DMS 273 treated with DMSO at 0.1 percent for 48 hours (cell line): ENCODE data around the gene PFDN4.
"Not testable (repeated sequence)": the region's sequence is repeated elsewhere in the genome, so short reads cannot be mapped to it uniquely, and the experiment has no call there.

Experiments
- DNase-seq: peaks from one replicate; lab custom pipeline; 2025; lab: John Stamatoyannopoulos, UW

The PFDN4 gene

DNA sequence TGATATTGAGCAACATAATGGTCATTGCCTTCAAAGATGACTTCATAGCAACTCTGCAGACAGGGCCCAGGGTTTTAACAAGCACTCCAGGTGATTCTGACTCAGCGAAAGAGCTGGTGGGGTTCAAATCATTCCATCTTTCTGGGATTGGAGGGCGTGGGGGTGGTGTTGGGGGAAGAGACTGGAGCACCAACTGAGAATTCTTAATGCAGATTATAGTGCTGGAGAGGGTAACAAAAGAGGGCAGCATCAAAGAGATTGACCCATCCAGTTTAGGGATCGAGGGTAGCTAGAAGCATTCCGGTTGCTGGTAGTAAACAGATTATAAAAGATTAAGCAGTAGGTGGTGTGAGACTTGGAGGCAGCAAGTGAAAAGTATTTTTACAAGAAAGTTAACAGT, 15.9 kb downstream of the PFDN4 start:
- DNase-seq: no peak

DNA sequence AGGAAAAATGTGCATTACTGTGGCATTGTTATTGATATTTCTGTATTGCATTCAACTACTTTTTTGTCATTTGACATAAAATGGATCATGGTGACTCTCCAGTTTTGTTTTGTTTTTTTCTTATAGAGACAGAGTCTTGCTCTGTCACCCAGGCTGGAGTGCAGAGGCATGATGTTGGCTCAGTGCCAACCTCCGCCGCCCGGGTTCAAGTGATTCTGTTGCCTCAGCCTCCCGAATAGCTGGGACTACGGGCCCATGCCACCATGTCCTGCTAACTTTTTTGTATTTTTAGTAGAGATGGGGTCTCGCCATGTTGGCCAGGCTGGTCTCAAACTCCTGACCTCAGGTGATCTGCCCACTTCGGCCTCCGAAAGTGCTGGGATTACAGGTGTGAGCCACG, 16.8 kb downstream of the PFDN4 start:
- not testable (repeated sequence) for DNase-seq

DNA sequence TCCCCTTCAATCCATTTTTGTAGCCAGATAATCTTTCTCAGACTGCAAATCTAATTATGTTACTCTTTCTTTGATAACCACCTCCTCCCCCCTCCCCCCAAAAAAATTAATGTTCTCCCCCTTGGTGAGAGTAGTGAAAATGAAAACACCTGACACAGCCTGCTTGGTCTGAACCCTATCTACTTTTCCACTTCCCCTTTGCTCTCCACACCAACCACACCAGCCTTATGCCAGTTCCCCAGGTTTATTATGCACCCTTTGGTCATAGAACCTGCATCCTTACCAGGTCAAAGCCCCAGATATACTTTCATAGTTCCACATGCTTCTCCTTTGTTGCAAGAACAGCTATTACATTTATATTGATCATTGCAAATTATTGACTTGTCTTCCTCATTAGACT, 19.4 kb downstream of the PFDN4 start:
- DNase-seq: no peak

DNA sequence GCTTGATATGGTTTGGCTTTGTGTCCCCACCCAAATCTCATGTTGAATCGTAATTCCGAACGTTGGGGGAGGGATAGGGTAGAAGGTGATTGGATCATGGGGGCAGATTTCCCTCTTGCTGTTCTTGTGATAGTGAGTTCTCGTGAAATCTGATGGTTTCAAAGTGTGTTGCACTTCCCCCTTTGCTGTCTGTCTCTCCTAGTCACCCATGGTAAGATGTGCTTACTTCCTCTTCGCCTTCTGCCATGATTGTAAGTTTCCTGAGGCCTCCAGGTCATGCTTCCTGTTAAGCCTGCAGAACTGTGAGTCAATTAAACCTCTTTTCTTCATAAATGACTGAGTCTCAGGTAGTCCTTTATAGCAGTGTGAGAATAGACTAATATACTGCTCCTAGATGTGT, 19.9 kb downstream of the PFDN4 start:
- DNase-seq: no peak

DNA sequence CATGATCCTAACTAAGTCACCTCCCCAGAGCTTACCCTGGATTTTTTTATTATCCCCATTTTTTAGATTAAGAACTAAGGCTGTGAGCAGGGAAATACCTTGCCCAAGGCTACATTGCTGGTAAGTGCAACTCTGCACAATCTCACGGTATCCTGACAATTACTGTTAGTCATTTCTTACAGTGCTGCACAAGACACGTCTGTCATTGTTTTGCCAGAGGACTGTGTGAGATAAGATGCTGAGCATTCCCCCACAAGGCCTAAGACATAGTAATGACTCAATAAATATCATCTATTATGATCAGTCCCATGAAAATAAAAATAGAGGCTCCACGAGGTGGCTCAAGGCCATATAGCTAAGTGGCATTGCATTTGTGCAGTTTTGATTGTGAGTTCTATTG, 21.0 kb downstream of the PFDN4 start:
- no peak for DNase-seq

DNA sequence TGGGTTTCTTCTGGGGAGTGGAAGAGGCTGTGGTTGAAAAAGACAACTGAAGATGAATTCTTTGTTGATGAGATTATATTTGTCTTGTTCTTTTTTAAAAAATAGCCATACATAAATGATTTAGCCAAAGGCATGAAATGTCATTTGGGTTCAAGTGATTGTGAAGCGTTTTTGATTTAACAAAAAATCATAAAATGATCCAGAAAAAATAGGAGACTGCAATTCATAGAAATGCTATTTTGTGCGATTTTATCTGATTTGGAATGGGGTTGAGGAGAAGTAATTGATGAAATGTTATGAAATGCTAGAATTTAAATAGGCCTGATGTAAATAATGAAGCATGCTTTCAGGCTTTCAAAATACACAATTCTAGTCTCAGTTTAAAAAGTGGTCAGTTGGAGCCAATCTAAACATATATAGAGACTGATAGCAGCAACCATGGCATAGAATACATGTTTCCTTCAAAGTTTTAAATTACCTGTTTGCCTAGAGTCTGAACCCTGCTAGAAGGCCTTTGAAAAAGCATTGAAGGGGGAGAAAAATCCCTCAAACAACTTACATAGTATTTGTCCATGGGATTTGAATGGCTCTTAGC, 21.8 kb downstream of the PFDN4 start:
- no peak for DNase-seq

DNA sequence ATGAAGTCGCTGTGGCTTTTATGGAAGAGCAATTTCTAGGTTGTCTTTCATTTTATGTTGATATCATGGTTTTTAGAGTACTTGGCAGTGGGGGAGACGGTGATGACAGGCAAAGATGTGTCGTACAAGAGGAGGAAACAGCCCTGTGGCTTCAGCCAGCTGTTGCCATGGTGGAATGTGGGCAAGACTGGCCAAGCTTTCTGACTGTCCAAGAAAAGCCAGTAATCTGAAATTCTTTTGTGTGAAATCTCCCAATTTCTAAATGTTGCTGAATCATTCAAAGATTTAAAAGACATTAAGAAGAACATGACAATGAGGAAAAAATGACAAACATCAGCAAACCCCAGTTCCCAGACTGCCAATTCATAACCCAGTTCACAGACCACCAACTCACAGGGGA, 23.1 kb downstream of the PFDN4 start:
- no peak for DNase-seq

DNA sequence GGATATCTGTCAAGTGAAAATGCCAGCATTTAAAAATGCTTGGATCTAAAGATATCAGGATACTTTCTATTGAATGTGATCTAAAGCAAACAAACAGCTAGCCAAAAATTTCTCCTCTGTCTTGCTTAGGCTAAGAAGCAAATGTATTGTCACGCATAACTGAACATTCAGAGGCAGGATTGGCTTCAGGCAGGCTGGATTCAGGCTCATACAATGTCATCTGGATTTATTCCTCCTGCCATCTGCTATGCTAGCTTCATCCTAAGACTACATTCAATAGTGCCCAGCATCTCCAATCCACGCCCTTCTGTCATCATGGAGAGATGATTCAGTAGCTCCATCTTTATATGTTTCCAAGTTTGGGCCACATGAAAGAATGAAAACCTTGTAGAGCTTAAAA, 27.1 kb downstream of the PFDN4 start:
- no peak for DNase-seq

DNA sequence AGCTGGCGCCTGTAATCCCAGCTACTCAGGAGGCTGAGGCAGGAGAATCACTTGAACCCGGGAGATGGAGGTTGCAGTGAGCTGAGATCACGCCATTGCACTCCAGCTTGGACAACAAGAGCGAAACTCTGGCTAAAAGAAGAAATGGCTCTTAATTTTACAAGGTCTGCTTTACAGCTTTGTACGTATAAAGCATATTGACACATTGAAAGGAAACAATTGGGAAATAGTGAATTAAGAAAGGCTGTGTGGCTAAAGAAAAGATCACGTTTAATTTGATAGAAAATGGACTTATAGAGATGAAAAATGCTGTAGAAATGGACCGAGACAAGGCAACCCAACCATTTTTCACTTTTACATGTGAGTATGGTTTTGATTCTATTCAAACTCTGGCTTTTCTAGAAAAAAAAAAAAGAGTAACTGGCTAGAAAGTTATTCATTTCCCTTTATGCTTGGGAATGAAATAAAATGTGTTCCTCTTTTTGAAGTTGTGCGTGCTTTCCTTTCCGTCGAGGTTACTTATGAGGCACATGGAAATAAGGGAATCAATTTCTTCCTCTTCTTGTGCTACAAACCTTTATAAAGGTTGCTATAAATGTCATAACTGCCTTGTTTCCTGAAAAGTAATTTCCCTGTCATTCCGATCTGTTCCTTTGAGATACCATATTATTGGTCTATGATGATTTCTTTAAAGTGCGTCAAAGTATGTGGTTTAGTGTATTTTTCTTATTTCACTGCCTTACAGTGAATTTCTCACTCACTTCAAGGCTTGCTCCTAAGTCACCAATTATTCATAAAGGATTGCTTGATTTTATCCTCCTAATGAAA, 29.4 kb downstream of the PFDN4 start:
- no peak for DNase-seq

DNA sequence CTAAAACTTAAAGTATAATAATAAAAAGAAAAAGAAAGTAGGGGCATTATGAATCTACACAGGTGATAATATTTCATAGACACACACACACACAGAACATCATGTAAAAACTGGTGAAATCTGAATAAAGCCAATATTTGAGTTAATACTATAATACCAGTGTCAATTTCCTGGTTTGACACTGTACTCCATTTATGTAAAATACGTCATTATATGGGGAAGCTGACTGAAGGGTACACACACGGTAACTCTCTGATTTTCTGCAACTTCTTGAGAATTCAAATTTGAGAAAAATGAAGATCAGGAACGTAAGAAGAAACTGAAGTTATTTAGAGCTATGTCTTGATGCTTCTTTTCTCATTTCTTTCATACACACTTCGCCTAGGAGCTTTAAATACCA, 36.2 kb downstream of the PFDN4 start:
- DNase-seq: no peak

DNA sequence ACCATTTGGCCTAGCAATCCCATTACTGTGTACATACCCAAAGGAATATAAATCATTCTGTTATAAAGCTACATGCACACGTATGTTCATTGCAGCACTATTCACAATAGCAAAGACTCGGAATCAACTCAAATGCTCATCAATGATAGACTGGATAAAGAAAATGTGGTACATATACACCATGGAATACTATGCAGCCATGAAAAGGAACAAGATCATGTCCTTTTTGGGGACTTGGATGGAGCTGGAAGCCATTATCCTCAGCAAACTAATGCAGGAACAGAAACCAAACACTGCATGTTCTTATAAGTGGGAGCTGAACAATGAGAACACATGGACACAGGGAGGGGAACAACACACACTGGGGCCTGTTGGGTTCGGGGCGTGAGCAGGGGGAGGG, 40.8 kb downstream of the PFDN4 start:
- not testable (repeated sequence) for DNase-seq

DNA sequence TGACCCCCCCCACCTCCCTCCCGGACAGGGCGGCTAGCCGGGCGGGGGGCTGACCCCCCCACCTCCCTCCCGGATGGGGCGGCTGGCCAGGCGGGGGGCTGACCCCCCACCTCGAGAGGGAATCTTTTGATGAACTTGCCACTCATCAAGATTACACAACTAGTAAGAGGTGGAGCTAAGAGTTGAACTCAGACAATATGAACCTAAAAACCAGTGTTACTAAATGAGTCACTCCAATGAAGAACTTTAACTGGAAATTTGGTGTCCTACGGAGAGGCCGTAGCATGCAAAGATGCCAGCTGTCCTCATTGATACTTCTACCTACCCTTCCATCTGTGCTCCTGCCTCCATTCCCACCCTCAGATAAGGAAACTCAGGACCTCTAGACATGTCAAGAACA, 42.8 kb downstream of the PFDN4 start:
- no peak for DNase-seq

DNA sequence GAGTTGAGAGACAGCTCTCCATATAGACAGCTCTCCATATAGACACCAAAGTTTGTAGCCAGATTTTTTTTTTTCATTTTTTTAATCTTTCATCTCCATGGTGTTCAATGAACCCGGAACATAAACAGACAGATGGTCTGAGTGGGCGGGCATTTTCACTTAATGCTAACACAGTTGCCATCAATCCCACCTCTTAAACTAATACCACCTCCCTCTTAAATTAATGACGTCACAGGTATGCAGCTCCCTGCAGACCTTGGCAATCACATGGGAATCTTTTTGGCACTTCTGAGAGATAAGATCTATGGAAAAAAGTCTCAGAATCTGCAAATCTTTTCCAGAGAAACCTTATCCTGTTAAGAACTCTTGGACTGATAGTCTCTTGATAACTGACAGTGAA, 43.2 kb downstream of the PFDN4 start:
- DNase-seq: peak; percentile 65

DNA sequence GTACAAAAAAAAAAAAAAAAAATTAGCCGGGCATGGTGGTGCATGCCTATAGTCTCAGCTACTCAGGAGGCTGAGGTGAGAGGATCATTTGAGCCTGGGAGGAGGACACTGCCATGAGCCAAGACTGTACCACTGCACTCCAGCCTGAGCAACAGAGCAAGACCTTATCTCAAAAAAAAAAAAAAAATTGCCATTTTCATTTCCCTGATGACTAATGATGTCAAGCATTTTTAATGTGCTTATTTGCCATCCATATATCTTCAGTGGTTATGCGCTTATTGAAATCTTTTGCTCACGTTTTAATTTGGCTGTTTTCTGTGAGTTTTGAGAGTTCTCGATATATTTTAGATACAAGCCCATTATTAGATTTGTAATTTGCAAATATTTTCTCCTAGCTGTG, 46.7 kb downstream of the PFDN4 start:
- no peak for DNase-seq

DNA sequence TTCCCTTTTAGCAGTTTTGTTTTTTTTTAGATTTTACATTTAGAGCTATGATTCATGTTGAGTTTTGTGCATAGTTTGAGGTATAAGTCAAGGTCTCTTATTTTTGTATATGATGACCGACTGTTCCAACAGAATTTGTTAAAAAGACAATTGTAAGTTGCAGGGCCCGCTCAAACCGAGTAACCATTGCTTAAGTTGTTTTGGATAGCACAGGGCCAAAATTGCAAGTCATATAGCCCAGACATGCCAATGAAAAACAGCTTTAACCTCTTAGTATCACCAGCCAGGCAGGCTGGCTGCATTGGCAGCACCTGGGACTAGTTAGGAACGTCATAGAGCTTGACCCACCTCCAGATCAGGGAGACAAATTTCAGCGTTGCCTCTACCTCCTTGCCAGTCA, 47.3 kb downstream of the PFDN4 start:
- DNase-seq: no peak

DNA sequence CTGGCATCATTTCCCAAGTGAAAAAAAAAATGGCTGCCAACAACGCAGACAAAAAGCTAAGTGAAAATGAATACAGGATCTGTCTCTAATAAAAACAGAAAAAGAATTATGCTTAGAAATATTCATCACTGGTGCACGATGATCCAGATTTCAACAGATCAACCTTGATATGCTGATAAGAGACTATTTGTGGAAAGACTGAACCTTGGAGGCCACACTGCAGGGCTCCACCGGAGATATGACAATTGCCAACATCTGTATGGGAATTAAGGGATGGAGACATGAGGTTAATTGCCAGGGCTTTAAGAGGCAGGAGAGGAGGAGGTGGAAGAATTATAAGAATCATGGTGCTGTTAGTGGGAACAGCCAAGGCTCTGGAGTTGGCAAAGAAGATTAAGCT, 48.3 kb downstream of the PFDN4 start:
- DNase-seq: no peak

DNA sequence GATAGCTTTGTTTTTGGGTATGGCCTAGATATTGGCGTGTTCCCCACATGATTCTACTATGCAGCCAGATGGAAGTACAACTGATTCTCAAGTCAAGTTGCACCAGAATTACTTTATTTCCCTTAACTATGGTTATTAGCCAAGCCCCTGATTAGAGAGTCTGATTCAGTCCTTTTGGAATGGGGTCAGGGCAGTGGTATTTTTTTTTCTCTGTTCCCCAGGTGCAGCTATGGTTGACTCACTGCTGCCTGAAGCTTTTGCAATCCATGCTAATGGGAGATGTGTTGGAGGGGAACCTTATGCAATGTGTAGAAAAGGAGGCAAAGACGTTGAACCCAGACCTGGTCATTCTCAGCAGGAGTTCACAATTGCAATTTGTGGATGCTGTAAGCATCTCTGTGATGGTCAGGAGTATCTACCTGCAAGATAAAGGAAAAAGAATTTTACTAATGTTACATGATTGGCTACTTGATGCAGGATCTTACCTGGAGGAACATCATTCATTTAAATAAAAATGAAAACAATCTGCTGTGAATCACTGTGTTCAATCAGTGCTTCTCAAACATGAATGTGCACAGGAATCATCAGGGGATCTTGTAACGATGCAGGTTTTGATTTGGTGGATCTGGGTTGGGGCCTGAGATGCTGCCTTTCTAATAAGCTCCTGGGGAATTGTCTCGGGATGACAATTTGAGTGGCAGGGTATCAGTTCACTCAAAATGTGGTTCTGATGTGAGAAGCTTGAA, 49.4 kb downstream of the PFDN4 start:
- DNase-seq: no peak

DNA sequence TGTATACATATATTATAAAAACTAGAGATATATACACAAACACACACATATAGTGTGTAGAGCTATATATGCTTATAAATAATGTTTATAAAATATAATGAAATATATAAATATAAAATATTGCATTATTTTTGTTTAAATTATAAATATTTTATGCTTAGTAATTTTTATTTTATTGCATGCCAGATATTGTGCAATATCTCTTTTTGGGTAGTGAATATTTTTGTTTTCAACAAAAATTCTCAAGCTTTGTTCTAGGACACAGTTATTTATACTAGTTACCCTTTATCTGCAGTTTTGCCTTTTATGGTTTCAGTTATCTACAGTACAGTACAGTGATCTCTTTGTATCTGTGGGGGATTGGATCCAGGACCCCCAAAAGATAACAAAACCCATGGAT, 52.2 kb downstream of the PFDN4 start:
- no peak for DNase-seq

DNA sequence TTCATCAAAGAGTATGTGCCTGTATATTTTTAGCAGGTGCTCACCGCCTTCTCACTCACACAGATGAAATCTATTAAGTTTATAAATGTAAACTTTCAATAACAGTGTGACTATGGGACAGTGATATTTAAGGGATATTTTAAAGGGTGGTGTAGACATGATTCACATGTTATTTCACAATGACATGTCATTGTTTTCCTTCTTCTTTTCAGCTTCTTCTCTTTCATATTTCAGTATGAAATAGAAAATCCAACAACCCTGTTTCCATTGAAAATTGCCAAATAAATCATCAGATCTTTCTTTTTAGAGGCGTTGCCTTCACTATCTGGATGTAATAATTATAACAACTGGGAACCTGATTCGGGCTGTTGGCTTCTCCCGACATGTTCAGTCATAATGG, 54.8 kb downstream of the PFDN4 start:
- no peak for DNase-seq

DNA sequence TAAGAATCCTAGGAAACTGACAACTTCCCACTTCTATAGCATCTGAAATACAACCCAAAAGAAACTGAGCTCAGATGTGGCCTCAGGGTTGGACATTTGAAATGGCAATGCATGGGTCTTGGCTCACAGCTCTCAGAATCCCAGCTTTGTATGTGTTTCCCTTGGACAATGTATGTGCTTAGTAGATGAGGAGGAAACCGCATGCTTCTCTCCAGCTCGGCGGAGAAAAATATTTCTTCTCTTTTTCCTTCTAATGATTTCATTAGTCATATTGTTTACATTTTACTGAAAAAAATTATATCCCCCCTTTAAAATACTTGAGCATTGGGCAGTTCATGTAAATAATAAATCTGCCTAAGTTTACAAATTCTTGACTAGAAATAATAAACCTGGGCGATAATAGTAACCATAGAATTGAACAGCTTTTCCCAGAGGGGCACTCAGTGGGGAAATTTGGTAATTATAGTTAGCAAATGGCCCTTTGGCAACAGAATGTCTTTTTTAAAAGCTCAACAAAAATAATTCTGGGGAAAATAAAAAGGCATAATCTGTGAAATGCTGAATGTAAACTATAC, 55.3 kb downstream of the PFDN4 start:
- no peak for DNase-seq

DNA sequence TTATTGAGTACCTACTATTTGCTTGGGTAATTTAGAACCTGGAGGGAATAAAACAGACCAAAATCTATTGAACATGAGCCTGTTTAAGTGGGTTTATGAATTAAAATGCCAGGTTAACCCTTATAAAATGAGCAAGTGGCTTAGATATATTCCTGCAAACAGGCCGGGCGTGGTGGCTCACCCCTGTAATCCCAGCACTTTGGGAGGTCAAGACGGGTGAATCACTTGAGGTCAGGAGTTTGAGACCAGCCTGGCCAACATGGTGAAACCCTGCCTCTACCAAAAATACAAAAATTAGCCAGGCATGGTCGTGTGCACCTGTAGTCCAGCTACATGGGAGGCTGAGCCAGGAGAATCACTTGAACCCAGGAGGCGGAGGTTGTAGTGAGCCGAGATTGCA, 57.9 kb downstream of the PFDN4 start:
- not testable (repeated sequence) for DNase-seq

DNA sequence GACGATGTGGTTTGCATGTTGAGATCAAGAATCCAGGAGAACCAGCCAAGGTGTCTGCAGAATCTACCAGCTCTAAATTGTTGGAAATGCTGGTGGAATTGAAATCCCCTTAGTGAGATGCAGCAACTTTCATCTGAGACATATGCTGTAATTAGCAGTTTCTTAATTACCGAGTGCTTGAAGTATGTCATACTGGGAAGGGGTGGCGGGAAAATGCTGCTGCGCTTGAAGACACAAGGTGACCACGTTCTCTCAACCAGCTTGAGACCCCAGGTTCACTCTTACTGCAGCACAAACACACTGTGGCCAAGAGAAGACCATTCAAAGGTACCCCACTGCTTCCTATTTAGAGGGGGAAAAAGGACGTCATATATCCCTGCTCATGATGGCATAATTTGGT, 59.0 kb downstream of the PFDN4 start:
- no peak for DNase-seq

DNA sequence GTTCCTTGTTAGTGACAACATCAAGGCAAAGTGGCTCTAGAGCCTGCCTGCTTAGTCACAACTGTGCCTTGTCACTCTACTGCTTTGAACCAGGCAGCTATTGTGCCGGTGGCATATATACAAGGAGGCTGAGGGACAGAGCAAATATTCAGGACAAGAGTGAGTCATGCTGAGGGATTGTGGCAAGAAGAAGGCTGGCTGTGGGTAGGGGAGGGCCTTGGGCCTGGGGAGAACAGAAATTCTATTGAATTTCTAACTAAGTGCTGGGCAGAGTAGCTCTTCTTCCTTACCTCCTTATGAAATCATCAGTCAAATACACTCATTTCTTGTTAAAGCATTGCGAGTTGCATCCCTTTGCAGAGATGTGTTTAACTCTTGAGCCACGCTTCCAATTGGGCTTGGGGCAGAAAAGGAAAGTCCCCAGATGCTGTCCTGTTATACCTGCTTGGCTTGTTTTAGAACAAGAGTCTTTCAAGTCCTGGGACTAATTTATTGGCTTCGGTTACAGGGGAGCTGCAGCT, 59.7 kb downstream of the PFDN4 start:
- no peak for DNase-seq
